ENCODE results near the gene SLC39A8.

DNA sequence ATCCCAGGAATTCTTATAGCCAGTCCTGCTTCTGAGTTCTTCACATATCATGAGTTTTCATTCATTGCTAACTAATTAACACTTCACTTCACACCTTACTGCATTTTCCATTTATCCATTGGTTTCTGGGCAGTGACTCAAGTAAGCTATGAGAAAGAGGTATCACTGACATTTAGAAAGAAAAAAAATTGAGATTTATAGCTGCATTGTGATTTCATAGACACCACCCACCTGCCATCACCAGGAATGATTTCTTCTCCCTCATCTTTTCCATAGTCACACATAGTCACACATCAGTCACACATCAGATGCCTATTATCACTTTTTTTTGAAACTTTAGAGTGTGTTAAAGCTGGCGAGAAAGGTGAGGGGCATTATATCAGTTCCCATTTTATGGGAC, 121.8 kb downstream of the SLC39A8 start:
- no peak for TF ChIP-seq POLR2AphosphoS5 (IDR thresholded peaks at IDR 0.05)
- no peak for TF ChIP-seq CTCF (IDR thresholded peaks at IDR 0.05)
- no peak for TF ChIP-seq POLR2A (IDR thresholded peaks at IDR 0.05)

All from prostate gland (tissue), 2 donors.